Body of pancreas (tissue), 4 donors: Measurements from ENCODE around the gene PREX1. TPM values are rescaled to one million over a fixed set of nuclear protein-coding genes. Genes with fewer than 3 reads are reported as not detected.

Experiments used
- ATAC-seq: fragments of 150-250 bp; one replicate; pipeline ENCODE4 v1.9.1; 2016
- DNase-seq, 4 donors: peaks; one replicate each; pipeline ENCODE4 v3.0.0-alpha.2; 2019
- H3K27ac ChIP-seq, 4 donors: fragments of 200-600 bp; sonication (generic); 1 replicate in 3 of 4; 2 replicates in 1 of 4; pipeline versions ENCODE4 v1.5.1 to v1.6.1; 2016 to 2019; ENCODE audit warnings: mild to moderate bottlenecking in 1 of 4, mixed read lengths in 1 of 4, moderate library complexity in 1 of 4
- H3K27me3 ChIP-seq, 2 donors: fragments of 200-600 bp; sonication (generic); one replicate each; pipeline ENCODE4 v1.6.0; 2016; ENCODE audit warnings: mild to moderate bottlenecking in 1 of 2
- H3K36me3 ChIP-seq, 2 donors: fragments of 200-600 bp; sonication (generic); replicated peaks in 1 of 2; 2 replicates each; pipeline ENCODE4 v1.5.1; 2016; ENCODE audit warnings: low read depth in 2 of 2; ENCODE audit not compliant: insufficient read depth in 1 of 2
- H3K4me1 ChIP-seq: fragments of 200-600 bp; sonication (generic); one replicate; pipeline ENCODE4 v1.6.0; 2016
- H3K4me3 ChIP-seq, 2 donors: fragments of 200-600 bp; sonication (generic); 1 replicate in 1 of 2; 2 replicates in 1 of 2; pipeline ENCODE4 v1.5.1; 2016 to 2019
- H3K9me3 ChIP-seq, 3 donors: fragments of 200-600 bp; sonication (generic); 1 replicate in 2 of 3; 2 replicates in 1 of 3; pipeline ENCODE4 v1.5.1; 2016
- CTCF ChIP-seq, 7 experiments: fragments of 450-650 bp in 4 of 7; fragments of 200-600 bp in 3 of 7; sonication (generic) in 3 of 7; IDR thresholded peaks; one replicate each; pipeline ENCODE4 v1.5.1; 2016 to 2019; ENCODE audit warnings: antibody characterized with exemption in 7 of 7
- POLR2A ChIP-seq, 3 donors: fragments of 450-650 bp; IDR thresholded peaks; one replicate each; pipeline ENCODE4 v1.6.1; 2016; ENCODE audit warnings: antibody characterized with exemption in 3 of 3, mild to moderate bottlenecking in 2 of 3
- WGBS, 2 donors: methylation state at CpG; one replicate each; pipeline ENCODE4 v1.1.5; 2017; 5-methylcytosine and 5-hydroxymethylcytosine counted together
- intact Hi-C: fragments of 100-400 bp; cut with DNase I; formaldehyde crosslinking; loops from one replicate; pipeline ENCODE4 v1.15.1; 2023
- total RNA-seq, 2 donors: library from RNA; depleted of rRNA; stranded (reverse); fragments of >200 nt; gene quantifications; one replicate each; pipeline ENCODE4 v1.1.0, GENCODE V29; 2016

The PREX1 gene
- total RNA-seq, 2 donors from 2014 or later = 9.1 to 14.5 TPM

GRCh38 chr20:48638546-48638945 is 189.3 kb downstream of the PREX1 start:
- WGBS, 2 donors = 72 to 78% methylated on average over 10 to 11 of the region's 11 CpGs
- Histone ChIP-seq H3K4me1 (no peaks in the 10 kb centered on the region), H3K27me3 (no peaks in the 10 kb centered on the region), H3K36me3 (no peaks in the 10 kb centered on the region), H3K27ac (no peak overlapping the region), H3K4me3 (no peak overlapping the region), H3K9me3 (no peaks in the 10 kb centered on the region)
- ATAC-seq = no peak
- TF ChIP-seq POLR2A (IDR thresholded peaks at IDR 0.05) (no peak), CTCF (IDR thresholded peaks at IDR 0.05) (no peak)
- intact Hi-C loops = no loop called here
- no peak for DNase-seq

GRCh38 chr20:48637461-48637860 is 190.3 kb downstream of the PREX1 start:
- intact Hi-C loops = no loop called here
- H3K36me3 ChIP-seq = no peaks in the 10 kb centered on the region
- no peak overlapping the region for H3K27ac ChIP-seq
- no peaks in the 10 kb centered on the region for H3K9me3 ChIP-seq
- 67 to 88% methylated on average over 8 to 9 of the region's 9 CpGs for WGBS, 2 donors
- ATAC-seq = no peak
- H3K4me1 ChIP-seq = no peaks in the 10 kb centered on the region
- H3K27me3 ChIP-seq = no peaks in the 10 kb centered on the region
- TF ChIP-seq CTCF (IDR thresholded peaks at IDR 0.05) = no peak
- H3K4me3 ChIP-seq = no peak overlapping the region
- DNase-seq = no peak

GRCh38 chr20:48636301-48636700 is 191.5 kb downstream of the PREX1 start:
- no peaks in the 10 kb centered on the region for H3K9me3 ChIP-seq
- ATAC-seq = no peak
- H3K4me1 ChIP-seq = no peaks in the 10 kb centered on the region
- DNase-seq = no peak
- intact Hi-C loops = no loop called here
- 87% methylated on average over 26 of the region's 26 CpGs; no CpG with 5 or more reads in 1 of the 2 donors for WGBS, 2 donors
- H3K27ac ChIP-seq = no peak overlapping the region
- TF ChIP-seq CTCF (IDR thresholded peaks at IDR 0.05) (no peak), POLR2A (IDR thresholded peaks at IDR 0.05) (no peak)
- H3K4me3 ChIP-seq = no peak overlapping the region
- H3K27me3 ChIP-seq = no peaks in the 10 kb centered on the region
- no peaks in the 10 kb centered on the region for H3K36me3 ChIP-seq

GRCh38 chr20:48635791-48636267 is 192.0 kb downstream of the PREX1 start:
- intact Hi-C loops = no loop called here
- DNase-seq = peak in 3 of 4 donors; percentile 35 to 42 (median 41)

More at GRCh38 chr20:48635791-48636267, 192.0 kb downstream of the PREX1 start:
- H3K27ac ChIP-seq = no peak overlapping the region
- no peaks in the 10 kb centered on the region for H3K9me3 ChIP-seq
- peak; percentile 51 for ATAC-seq
- 23 to 40% methylated on average over 2 to 5 of the region's 5 CpGs for WGBS, 2 donors
- no peaks in the 10 kb centered on the region for H3K27me3 ChIP-seq
- no peak for TF ChIP-seq POLR2A (IDR thresholded peaks at IDR 0.05)
- peak; percentile 6 to 54 (median 44) for TF ChIP-seq CTCF (IDR thresholded peaks at IDR 0.05)
- no peak overlapping the region for H3K4me3 ChIP-seq
- no peaks in the 10 kb centered on the region for H3K4me1 ChIP-seq
- no peaks in the 10 kb centered on the region for H3K36me3 ChIP-seq
